CD4-positive, alpha-beta T cell treated with Interleukin-12 subunit alpha and Interleukin-12 subunit beta, for 1 hour (primary cell): ENCODE data around the gene DNAH8.

Experiments
- DNase-seq: peaks from one replicate; pipeline ENCODE4 v3.0.0-alpha.2; 2020

Gene DNAH8

GRCh38 chr6:38702558-38703397, 12.3 kb upstream of the DNAH8 start, which contains the start of gene GLO1:
GLO1 (minus strand) TSS chr6:38703145; CDS start chr6:38703054, 91 bp downstream.
- peak; percentile 97 for DNase-seq

- DNase-seq: no peak
These were observed 11.0 kb upstream of the DNAH8 start for GRCh38 chr6:38703949-38704590.

- no peak for DNase-seq
These were observed 9.2 kb upstream of the DNAH8 start for GRCh38 chr6:38705924-38706323.

GRCh38 chr6:38708496-38708895, 6.6 kb upstream of the DNAH8 start:
- DNase-seq: no peak

GRCh38 chr6:38713812-38714211, 1.3 kb upstream of the DNAH8 start:
- DNase-seq: peak; percentile 47

GRCh38 chr6:38714239-38715015, 684 bp upstream of the DNAH8 start:
- DNase-seq: no peak

GRCh38 chr6:38716825-38717224, 1.7 kb downstream of the DNAH8 start:
- no peak for DNase-seq

- no peak for DNase-seq
These were observed 4.2 kb downstream of the DNAH8 start for GRCh38 chr6:38719358-38719757.

GRCh38 chr6:38720295-38720694, 5.2 kb downstream of the DNAH8 start:
- no peak for DNase-seq

GRCh38 chr6:38722038-38722437, 6.9 kb downstream of the DNAH8 start:
- DNase-seq: no peak

GRCh38 chr6:38722727-38723334, 7.7 kb downstream of the DNAH8 start:
- no peak for DNase-seq

GRCh38 chr6:38723783-38724182, 8.7 kb downstream of the DNAH8 start:
- DNase-seq: no peak

- DNase-seq: no peak
These were observed 9.2 kb downstream of the DNAH8 start for GRCh38 chr6:38724343-38724742.

GRCh38 chr6:38725414-38726183, 10.5 kb downstream of the DNAH8 start:
- DNase-seq: no peak

GRCh38 chr6:38728203-38728602, 13.1 kb downstream of the DNAH8 start:
- no peak for DNase-seq

- no peak for DNase-seq
These were observed 15.2 kb downstream of the DNAH8 start for GRCh38 chr6:38730140-38730862.

- no peak for DNase-seq
These were observed 21.8 kb downstream of the DNAH8 start for GRCh38 chr6:38736951-38737350.

GRCh38 chr6:38738261-38738660, 23.1 kb downstream of the DNAH8 start:
- DNase-seq: no peak

GRCh38 chr6:38739532-38739931, 24.4 kb downstream of the DNAH8 start:
- DNase-seq: no peak

- DNase-seq: no peak
These were observed 34.4 kb downstream of the DNAH8 start for GRCh38 chr6:38749473-38749872.

GRCh38 chr6:38750968-38751615, 36.0 kb downstream of the DNAH8 start:
- no peak for DNase-seq
